IgD-negative memory B cell (primary cell): Measurements from ENCODE around the gene TCTN2. TPM values are rescaled to one million over a fixed set of nuclear protein-coding genes. Genes with fewer than 3 reads are reported as not detected.

Source experiments
- H3K27ac Mint-ChIP-seq, 3 donors: one replicate each; pipeline ENCODE4 v1.8.0; 2020 to 2022; ENCODE audit warnings: mild to moderate bottlenecking in 3 of 3, mixed read lengths in 3 of 3, moderate library complexity in 1 of 3
- H3K27me3 Mint-ChIP-seq: one replicate; pipeline ENCODE4 v1.8.0; 2021; ENCODE audit warnings: mixed read lengths
- H3K36me3 Mint-ChIP-seq: one replicate; pipeline ENCODE4 v1.8.0; 2020; ENCODE audit warnings: mild to moderate bottlenecking, mixed read lengths
- H3K4me1 Mint-ChIP-seq, 3 donors: one replicate each; pipeline ENCODE4 v1.8.0; 2020 to 2022; ENCODE audit warnings: mixed read lengths in 3 of 3, mild to moderate bottlenecking in 1 of 3
- H3K4me3 Mint-ChIP-seq, 4 donors: one replicate each; pipeline ENCODE4 v1.8.0; 2020 to 2022; ENCODE audit warnings: mild to moderate bottlenecking in 4 of 4, mixed read lengths in 4 of 4, moderate library complexity in 3 of 4
- H3K9me3 Mint-ChIP-seq, 3 donors: one replicate each; pipeline ENCODE4 v1.8.0; 2020 to 2021; ENCODE audit warnings: mixed read lengths in 3 of 3, mild to moderate bottlenecking in 1 of 3
- polyA plus RNA-seq: library from polyadenylated mRNA; unstranded; fragments of 300-500 nt; fragmentation: Illumina TruSeq; gene quantifications from one replicate; pipeline ENCODE4 v1.2.3, GENCODE V29; 2021

The TCTN2 gene
- polyA plus RNA-seq, result 0.43 TPM

DNA sequence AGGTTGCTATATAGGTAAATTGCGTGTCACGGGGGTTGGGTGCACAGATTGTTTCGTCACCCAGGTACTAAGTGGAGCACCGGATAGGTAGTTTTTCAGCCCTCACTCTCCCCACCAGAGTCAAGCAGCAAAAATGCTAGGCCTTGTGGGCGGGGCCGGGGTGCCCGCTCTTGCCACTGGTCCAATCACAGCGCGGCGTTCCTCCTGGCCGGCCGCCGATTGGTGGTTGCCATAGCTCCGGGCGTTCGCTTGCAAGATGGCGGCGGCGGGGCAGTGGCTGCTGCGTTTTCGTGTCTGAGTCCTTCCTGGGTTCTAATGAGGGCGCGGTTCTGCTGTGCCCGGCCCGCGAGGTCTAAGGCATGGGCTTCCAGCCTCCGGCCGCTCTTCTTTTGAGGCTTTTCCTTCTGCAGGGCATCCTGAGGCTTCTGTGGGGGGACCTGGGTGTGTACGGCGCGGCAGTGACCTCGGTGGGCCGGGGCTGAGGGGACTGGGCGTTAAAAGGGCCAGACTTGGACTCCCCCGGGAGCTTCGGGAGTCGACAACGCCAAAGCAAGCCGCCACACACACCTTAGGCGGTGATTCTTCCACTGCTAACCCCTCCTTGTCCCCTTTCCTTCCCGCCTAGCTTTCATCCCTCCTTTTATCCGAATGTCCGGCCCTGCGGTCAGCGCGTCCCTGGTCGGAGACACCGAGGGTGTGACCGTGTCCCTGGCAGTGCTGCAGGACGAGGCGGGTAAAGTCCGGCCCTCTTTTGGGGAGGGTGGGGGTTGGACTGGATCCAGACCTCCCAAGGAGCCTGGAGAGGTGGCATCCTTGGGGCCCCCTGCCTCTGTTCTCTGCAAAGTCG lies at the start of gene TCTN2:
TCTN2 (plus strand) TSS at position 232 of the 847 bp plus-strand sequence; CDS start at position 360, 128 bp downstream.
- Mint-ChIP-seq H3K9me3 (no peaks in the 10 kb centered on the region), H3K4me1 (peaks cover 4 to 10% (median 6%) of the 10 kb centered on the region in 3 donors), H3K27me3 (no peaks in the 10 kb centered on the region), H3K4me3 (peak within 1 kb of the TSS; percentile 89 to 93 (median 92)), H3K36me3 (peaks cover 3% of the 10 kb centered on the region), H3K27ac (peak within 1 kb of the TSS; percentile 75 to 88 (median 80))

DNA sequence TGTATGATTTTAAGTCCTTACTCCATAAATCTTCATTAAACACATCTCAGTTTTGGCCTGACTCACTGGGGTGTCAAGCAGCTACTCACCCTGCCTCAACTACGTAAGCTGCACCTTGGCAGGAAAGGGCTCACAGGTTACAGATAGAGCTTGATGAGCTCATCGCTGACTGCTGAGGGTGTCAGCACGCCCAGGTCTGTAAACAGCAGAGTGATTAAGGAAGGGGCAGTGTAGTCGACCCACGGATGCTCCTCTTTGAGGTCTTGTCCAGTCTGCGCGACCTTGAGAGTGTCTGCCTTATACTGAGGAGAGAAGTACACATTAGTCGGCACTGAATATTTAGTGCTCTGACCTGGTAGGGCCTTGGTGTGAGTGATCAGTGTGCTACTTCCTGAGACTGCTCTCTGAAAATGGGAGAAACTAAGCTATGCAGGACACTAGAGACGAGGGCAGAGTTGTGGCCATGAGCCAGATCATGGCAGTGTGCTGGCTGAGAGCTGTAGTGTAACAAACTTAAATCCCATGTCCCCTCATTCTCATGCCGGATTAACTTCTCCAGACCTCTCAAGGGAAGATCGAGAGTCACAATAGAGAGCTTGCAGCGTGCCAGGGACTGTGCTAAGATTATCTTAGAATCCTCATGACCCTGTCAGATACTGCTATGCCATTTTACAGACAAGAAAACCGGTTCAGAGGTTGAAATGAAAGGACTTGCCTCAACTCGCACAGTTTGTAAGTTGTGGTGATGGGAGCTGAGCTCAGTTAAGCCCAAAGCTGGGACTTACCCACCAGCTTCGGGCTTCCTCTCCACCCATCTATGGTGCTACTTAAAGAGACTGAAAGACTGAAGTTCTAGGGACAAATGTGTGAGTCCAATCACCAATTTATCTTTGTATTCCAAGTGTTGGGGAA lies 49.0 kb upstream of the TCTN2 start:
- Mint-ChIP-seq H3K4me1 (peaks cover 0 to 2% (median 1%) of the 10 kb centered on the region in 3 donors), H3K9me3 (no peaks in the 10 kb centered on the region), H3K27ac (no peak overlapping the region), H3K27me3 (no peaks in the 10 kb centered on the region), H3K36me3 (peaks cover 6% of the 10 kb centered on the region), H3K4me3 (no peak overlapping the region)

DNA sequence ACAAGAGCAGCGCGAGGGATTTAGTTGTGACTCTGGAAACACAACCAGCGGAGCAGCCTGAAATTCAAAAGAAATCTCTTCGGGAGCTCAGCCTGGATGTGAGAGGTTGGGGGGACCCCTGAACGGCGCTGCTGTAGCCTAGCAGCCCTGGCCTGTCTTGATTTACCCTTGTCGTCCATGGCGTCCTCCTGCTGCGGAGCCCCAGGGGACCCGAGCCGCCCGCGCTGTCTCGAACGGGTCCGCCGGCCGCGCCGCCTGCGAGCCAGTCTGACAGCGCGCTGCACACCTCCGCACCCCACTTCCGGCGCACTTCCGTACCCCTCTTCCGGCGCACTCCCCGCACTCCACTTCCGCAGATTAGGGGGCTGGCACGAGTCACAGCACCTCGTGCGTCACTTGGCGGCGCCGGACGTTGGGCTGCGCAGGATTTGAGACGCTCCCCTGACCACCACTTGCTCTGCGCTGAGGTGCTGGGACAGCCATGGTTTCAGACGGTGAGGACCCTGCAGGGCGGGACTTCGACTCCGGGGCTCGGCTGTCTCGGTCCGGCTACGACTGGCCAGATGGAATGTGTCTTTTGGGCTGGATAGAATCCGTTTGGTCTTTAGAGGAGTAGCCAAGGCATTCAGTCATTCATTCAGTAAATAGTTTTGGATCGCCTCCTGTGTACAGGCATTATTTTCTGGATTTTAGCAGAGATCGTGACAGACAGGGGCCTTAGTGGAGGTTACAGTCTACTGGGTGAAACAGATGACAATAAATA lies 37.4 kb upstream of the TCTN2 start, which contains the start of the genes EIF2B1 and GTF2H3:
EIF2B1 (minus strand) TSS at position 308 of the 763 bp plus-strand sequence; CDS start at position 179, 129 bp downstream.
GTF2H3 (plus strand) TSS at position 451 of the 763 bp plus-strand sequence; CDS start at position 482, 31 bp downstream.
- Mint-ChIP-seq H3K27ac (peak within 1 kb of the TSS; percentile 57 to 99 (median 93)), H3K4me1 (peaks cover 8 to 20% (median 17%) of the 10 kb centered on the region in 3 donors), H3K27me3 (no peaks in the 10 kb centered on the region), H3K4me3 (peak within 1 kb of the TSS; percentile 83 to 99 (median 95)), H3K36me3 (peaks cover 3% of the 10 kb centered on the region), H3K9me3 (no peaks in the 10 kb centered on the region)

DNA sequence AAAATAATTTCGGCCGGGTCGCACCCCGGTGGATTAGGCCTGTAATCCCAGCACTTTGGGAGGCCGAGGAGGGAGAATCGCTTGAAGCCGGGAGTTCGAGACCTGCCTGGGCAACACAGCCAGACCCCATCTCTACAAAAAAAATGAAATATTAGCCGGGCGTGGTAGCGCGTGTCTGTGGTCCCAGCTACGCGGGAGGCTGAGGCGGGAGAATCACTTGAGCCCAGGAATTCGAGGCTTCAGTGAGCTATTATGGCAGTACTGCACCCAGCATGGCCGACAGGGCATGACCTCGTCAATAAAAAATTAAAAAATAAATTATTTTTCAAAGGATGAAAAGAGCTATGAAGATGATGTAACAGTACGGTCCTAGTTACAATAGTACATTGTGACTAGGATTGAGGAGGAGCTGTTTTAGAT lies 36.8 kb upstream of the TCTN2 start:
- H3K36me3 Mint-ChIP-seq, result peaks cover 3% of the 10 kb centered on the region
- H3K4me3 Mint-ChIP-seq, result peak overlapping the region; percentile 83 to 99 (median 95)
- H3K9me3 Mint-ChIP-seq, result no peaks in the 10 kb centered on the region
- peaks cover 8 to 20% (median 17%) of the 10 kb centered on the region in 3 donors for H3K4me1 Mint-ChIP-seq
- no peaks in the 10 kb centered on the region for H3K27me3 Mint-ChIP-seq
- peak overlapping the region; percentile 57 to 99 (median 93) for H3K27ac Mint-ChIP-seq

DNA sequence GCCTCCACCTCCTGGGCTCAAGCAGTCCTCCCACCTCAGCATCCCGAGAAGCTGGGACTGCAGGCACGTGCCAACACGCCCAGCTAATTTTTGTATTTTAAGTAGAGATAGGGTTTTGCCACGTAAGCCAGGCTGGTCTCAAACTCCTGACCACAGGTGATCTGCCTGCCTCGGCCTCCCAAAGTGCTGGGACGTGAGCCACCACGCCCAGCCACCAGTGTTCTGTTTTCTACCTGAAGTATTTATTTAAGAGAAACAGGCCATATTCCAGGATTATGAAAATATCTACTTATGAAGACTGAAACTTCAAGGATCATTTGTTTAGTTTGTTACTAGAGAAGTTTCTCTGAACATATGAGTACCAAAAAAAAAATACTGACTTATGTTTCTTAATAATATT lies 27.0 kb upstream of the TCTN2 start:
- no peaks in the 10 kb centered on the region for H3K27me3 Mint-ChIP-seq
- no peaks in the 10 kb centered on the region for H3K9me3 Mint-ChIP-seq
- no peak overlapping the region for H3K4me3 Mint-ChIP-seq
- no peaks in the 10 kb centered on the region for H3K36me3 Mint-ChIP-seq
- H3K27ac Mint-ChIP-seq, result no peak overlapping the region
- H3K4me1 Mint-ChIP-seq, result peaks cover 0 to 5% (median 2%) of the 10 kb centered on the region in 3 donors

DNA sequence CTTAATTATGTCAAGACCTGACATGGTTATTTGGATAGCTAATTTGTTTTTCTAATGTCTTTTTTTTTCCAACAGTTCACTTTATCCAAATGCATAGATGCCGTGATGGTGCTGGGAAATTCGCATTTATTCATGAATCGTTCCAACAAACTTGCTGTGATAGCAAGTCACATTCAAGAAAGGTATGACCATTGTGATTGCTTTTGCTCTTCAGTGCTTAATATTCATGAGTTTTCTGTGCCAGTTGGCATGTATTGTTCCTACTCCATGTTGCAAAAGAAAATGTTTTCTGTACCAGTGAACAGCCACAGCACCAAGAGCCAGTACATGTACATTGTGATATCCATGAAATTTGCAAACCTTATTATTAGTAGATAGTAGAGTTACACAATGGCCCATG lies 25.5 kb upstream of the TCTN2 start:
- Mint-ChIP-seq H3K4me1 (peaks cover 0 to 5% (median 1%) of the 10 kb centered on the region in 3 donors), H3K9me3 (no peaks in the 10 kb centered on the region), H3K27me3 (no peaks in the 10 kb centered on the region), H3K27ac (no peak overlapping the region), H3K4me3 (no peak overlapping the region), H3K36me3 (peaks cover 2% of the 10 kb centered on the region)

DNA sequence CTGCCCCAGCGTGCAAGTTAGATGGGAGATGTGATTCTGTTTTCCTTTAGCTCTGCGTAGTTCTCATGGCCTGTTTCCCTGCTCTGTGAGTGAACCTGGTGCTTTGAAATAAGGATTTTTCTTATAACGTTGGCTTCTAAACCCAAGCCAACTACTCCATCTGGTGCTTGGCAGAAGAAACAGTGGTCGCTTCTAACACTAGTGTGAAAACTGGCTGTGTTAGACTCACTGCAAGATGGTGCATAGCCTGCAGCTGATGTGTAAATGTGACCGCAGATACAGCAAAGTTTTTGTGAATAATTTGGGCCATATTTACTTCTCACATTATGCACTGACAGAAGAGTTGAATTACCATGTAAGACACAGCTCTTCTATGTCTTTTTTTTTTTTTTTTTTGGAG lies 25.0 kb upstream of the TCTN2 start:
- Mint-ChIP-seq H3K27ac (no peak overlapping the region), H3K4me3 (no peak overlapping the region), H3K36me3 (peaks cover 5% of the 10 kb centered on the region), H3K9me3 (no peaks in the 10 kb centered on the region), H3K27me3 (no peaks in the 10 kb centered on the region), H3K4me1 (peaks cover 1 to 5% (median 2%) of the 10 kb centered on the region in 3 donors)

DNA sequence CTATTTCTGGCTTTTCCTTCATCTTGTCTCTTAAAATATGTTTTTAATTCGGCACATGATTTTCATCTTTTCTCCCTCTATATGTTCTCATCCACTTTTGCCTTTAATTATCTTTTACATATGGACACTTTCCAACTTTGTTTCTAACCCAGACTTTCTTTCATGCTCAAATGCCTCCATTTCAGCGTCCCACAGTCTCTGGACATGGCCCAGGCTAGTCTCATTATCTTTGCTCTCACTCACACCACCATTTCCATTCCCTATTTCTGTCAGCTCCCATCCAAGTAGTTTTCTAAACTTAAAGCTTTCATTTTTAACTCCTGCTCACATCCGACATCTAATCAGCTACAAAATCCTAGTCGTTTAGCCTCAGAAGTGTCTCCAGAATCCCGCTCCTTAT lies 22.5 kb upstream of the TCTN2 start:
- no peak overlapping the region for H3K4me3 Mint-ChIP-seq
- H3K27ac Mint-ChIP-seq, result no peak overlapping the region
- no peaks in the 10 kb centered on the region for H3K27me3 Mint-ChIP-seq
- peaks cover 1 to 5% (median 4%) of the 10 kb centered on the region in 3 donors for H3K4me1 Mint-ChIP-seq
- no peaks in the 10 kb centered on the region for H3K9me3 Mint-ChIP-seq
- peaks cover 7% of the 10 kb centered on the region for H3K36me3 Mint-ChIP-seq

DNA sequence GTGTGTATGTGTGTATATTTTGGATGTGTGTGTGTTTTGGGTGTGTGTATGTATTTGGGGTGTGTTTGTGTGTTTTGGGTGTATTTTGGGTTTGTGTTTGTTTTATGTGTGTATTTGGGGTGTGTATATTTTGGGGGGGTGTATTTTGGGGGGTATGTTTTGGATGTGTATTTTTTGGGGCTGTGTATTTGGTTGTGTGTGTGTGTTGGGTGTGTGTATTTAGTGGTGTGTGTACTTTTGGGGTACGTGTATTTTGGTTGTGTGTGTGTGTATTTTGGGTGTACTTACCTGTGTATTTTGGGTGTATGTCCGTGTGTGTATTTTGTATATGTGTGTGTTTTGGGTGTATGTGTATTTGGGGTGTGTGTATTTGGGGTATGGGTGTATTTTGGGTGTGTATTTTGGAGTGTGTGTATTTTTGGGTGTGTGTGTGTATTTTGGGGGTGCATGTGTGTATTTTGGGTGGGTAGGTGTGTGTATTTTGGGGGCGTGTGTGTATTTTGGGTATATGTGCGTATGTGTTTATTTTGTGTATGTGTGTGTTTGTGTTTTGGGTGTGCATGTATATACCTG lies 16.7 kb upstream of the TCTN2 start:
- peak overlapping the region in 1 of 4 donors; percentile 63 for H3K4me3 Mint-ChIP-seq
- H3K36me3 Mint-ChIP-seq, result peaks cover 12% of the 10 kb centered on the region
- H3K27me3 Mint-ChIP-seq, result no peaks in the 10 kb centered on the region
- H3K9me3 Mint-ChIP-seq, result no peaks in the 10 kb centered on the region
- H3K27ac Mint-ChIP-seq, result no peak overlapping the region
- H3K4me1 Mint-ChIP-seq, result peaks cover 25 to 36% (median 28%) of the 10 kb centered on the region in 3 donors

DNA sequence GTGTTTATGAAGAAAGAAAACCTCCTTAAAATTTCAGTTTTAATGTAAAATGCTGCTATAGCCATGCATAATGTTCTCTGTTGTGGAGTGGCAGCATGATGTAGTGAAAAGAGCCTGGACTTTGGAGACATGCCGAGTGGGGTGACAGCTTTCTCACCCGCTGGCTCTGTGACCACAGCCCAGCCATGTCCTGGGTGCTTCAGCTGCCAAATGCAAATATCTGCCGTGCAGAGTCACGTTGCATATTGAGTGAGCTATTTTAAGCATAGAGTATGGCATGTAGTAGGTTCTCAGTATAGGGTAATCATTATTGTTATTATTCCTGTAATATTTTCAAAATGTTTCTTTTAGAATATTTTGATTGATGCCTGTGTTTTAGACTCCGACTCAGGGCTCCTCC lies 15.5 kb upstream of the TCTN2 start:
- Mint-ChIP-seq H3K36me3 (peaks cover 11% of the 10 kb centered on the region), H3K9me3 (no peaks in the 10 kb centered on the region), H3K27ac (no peak overlapping the region), H3K27me3 (no peaks in the 10 kb centered on the region), H3K4me3 (peak overlapping the region in 2 of 4 donors; percentile 39 to 51), H3K4me1 (peaks cover 34 to 44% (median 37%) of the 10 kb centered on the region in 3 donors)

DNA sequence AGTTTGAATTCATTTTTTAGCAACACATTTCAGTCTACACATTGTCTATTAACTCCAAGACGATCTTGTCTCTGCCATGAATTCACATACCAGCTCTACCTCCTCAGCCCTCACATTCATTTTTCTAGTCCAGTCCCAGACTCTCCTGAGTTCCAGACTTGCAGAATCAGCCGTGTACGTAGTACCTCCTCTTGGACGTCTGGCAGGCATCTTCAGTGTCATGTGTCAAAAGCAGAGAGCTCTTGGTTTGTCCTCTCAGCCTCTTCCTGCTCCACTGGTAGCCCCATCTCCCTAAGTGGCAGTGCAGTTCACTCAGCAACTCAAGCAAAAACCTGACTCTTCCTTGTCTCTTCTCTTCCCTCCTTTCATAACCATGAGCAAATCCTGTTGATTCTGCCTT lies 14.5 kb upstream of the TCTN2 start:
- no peaks in the 10 kb centered on the region for H3K27me3 Mint-ChIP-seq
- H3K27ac Mint-ChIP-seq, result no peak overlapping the region
- no peak overlapping the region for H3K4me3 Mint-ChIP-seq
- peaks cover 35 to 44% (median 40%) of the 10 kb centered on the region in 3 donors for H3K4me1 Mint-ChIP-seq
- peaks cover 8% of the 10 kb centered on the region for H3K36me3 Mint-ChIP-seq
- H3K9me3 Mint-ChIP-seq, result no peaks in the 10 kb centered on the region

DNA sequence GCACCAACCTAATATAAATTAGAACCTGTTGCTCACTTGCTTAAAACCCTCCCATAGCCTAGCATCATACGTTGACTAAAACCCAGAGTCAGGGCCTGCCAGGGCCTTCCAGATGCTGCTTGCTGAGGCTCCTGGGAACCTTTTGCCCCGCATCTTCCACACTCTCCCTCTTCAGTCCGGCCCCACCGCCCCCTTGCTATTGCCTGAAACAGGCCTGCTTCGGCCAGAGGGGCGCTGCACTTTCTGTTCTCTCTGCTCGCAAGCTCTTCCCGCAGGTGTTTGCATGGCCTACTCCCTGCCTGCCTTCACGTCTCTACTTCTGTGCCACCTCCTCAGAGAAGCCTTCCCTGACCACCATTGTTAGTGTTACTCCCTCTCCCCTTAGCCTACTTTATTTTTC lies 13.7 kb upstream of the TCTN2 start:
- peak overlapping the region in 1 of 4 donors; percentile 83 for H3K4me3 Mint-ChIP-seq
- H3K27ac Mint-ChIP-seq, result peak overlapping the region in 2 of 3 donors; percentile 3 to 33
- peaks cover 8% of the 10 kb centered on the region for H3K36me3 Mint-ChIP-seq
- H3K4me1 Mint-ChIP-seq, result peaks cover 33 to 44% (median 43%) of the 10 kb centered on the region in 3 donors
- no peaks in the 10 kb centered on the region for H3K27me3 Mint-ChIP-seq
- no peaks in the 10 kb centered on the region for H3K9me3 Mint-ChIP-seq

DNA sequence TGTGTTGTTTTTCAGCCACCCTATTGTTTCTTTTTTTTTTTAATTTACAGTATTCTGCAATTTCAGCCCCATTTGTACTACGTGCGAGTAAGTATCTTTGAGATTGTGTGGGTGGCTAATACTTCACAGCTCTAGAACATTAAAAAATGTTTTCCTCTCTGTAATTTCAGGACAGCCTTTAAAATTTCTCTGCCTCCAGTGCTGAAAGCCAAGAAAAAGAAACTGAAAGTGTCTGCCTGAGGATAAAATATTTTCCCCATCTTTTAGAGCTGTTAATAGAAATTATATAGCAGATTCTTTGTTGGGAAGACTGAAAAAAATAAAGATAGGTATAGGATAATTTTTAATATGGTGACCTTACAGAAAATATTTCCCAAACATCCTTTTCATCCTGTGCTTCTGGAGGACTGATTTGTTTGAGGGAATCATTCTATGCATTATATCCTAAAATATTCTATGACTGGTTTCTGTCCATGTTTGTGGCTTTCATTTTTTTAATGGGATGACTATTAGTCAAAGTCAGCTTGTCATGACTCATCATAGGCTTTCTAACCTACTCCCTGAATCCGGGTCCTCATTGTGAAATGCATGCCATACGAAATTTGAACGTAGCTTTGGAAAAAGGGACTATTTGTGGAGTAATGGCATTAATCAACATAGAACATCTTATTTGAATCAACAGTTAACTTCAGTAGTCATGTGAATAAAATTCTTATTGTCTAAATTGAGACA lies 10.8 kb upstream of the TCTN2 start:
- Mint-ChIP-seq H3K27ac (peak overlapping the region in 2 of 3 donors; percentile 76 to 93), H3K4me1 (peaks cover 27 to 37% (median 31%) of the 10 kb centered on the region in 3 donors), H3K4me3 (peak overlapping the region in 1 of 4 donors; percentile 12), H3K36me3 (peaks cover 6% of the 10 kb centered on the region), H3K27me3 (no peaks in the 10 kb centered on the region), H3K9me3 (no peaks in the 10 kb centered on the region)
